Brain microvascular endothelial cell (primary cell): ENCODE results near the gene C15orf61.

Experiments
- DNase-seq: peaks from one replicate; pipeline ENCODE4 v3.0.0-alpha.2; 2020
- H3K27ac ChIP-seq: fragments of 250-450 bp; sonication (Bioruptor Pico); 2 replicates; pipeline ENCODE4 v1.5.1; 2020; ENCODE audit warnings: mild to moderate bottlenecking, moderate library complexity
- H3K27me3 ChIP-seq: fragments of 250-450 bp; sonication (Bioruptor Pico); replicated peaks from 2 replicates; pipeline ENCODE4 v1.5.1; 2020; ENCODE audit warnings: mild to moderate bottlenecking
- H3K36me3 ChIP-seq: fragments of 250-450 bp; sonication (Bioruptor Pico); replicated peaks from 2 replicates; pipeline ENCODE4 v1.5.1; 2020; ENCODE audit warnings: mild to moderate bottlenecking
- H3K4me3 ChIP-seq: 2 replicates; pipeline ENCODE4 v1.5.1; 2011; ENCODE audit warnings: low read depth, mild to moderate bottlenecking, control low read depth, low read length, moderate library complexity
- CTCF ChIP-seq: IDR thresholded peaks from 2 replicates; pipeline ENCODE4 v1.5.1; 2011; ENCODE audit warnings: low read depth, mild to moderate bottlenecking, moderate library complexity, low read length, control low read depth, inconsistent platforms; ENCODE audit errors: missing control alignments
- in situ Hi-C: cut with HindIII; loops from 2 replicates; pipeline ENCODE4 v1.10.0; 2017; ENCODE audit warnings: low sequenced_read_pairs, low pct_ligation_motif_present

Gene C15orf61

GRCh38 chr15:67521029-67521782 is at the start of gene C15orf61:
C15orf61 (plus strand) TSS chr15:67521131; CDS start chr15:67521249, 118 bp downstream.
- peak within 1 kb of the TSS; percentile 85 for H3K27ac ChIP-seq
- peak; percentile 10 for TF ChIP-seq CTCF
- in situ Hi-C loops: no loop called here
- no peaks in the 10 kb centered on the region for H3K36me3 ChIP-seq
- peak within 1 kb of the TSS; percentile 79 for H3K4me3 ChIP-seq
- DNase-seq: peak; percentile 50
- no peaks in the 10 kb centered on the region for H3K27me3 ChIP-seq

GRCh38 chr15:67472957-67473356 is 48.0 kb upstream of the C15orf61 start:
- H3K27me3 ChIP-seq: no peaks in the 10 kb centered on the region
- in situ Hi-C loops: loop anchor here (25.0 kb wide), 1 partner anchor 339 kb away; no protein-coding TSS in a partner anchor
- H3K36me3 ChIP-seq: no peaks in the 10 kb centered on the region
- no peak overlapping the region for H3K27ac ChIP-seq
- no peak for TF ChIP-seq CTCF
- no peak overlapping the region for H3K4me3 ChIP-seq
- no peak for DNase-seq

GRCh38 chr15:67474405-67475110 is 46.4 kb upstream of the C15orf61 start:
- DNase-seq: no peak
- Histone ChIP-seq H3K27me3 (no peaks in the 10 kb centered on the region), H3K4me3 (no peak overlapping the region), H3K36me3 (no peaks in the 10 kb centered on the region), H3K27ac (no peak overlapping the region)
- TF ChIP-seq CTCF: no peak
- in situ Hi-C loops: loop anchor here (25.0 kb wide), 1 partner anchor 338 kb away; no protein-coding TSS in a partner anchor

DNA sequence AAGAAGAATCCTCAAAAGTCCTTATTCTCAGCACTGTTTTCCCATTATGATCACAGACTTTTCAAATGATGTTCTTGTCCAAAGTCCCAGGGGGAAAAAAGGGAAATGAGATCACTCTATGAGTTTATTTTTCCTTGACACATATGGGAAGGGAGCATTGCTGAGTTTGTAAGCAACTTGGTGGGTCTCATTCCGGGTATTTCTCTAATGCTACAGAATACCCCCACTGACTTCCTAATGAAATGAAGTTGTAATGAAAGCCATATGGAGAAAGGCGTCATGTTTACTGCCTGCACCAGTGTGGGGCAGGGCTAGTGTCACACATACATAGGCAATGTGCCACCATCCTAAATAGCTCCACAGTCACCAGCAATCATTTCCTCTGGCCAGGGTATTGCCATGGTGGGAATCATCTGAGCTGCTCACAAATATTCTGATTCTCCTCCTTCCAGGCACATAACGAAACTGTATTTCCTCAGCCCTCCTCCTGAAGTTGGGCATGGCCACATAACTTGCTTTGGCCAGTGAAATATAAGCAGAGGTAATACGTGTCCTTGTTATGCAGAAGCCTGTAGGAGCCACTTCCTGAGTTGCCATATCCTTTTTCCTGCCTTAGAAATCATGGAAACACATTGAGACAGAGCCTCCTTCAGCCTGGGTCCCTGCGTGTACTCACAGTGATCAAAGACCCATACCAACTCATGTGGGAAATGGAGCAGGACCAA is 41.0 kb upstream of the C15orf61 start:
- TF ChIP-seq CTCF: no peak
- Histone ChIP-seq H3K27me3 (no peaks in the 10 kb centered on the region), H3K27ac (no peak overlapping the region), H3K4me3 (no peak overlapping the region), H3K36me3 (no peaks in the 10 kb centered on the region)
- in situ Hi-C loops: no loop called here
- DNase-seq: no peak

DNA sequence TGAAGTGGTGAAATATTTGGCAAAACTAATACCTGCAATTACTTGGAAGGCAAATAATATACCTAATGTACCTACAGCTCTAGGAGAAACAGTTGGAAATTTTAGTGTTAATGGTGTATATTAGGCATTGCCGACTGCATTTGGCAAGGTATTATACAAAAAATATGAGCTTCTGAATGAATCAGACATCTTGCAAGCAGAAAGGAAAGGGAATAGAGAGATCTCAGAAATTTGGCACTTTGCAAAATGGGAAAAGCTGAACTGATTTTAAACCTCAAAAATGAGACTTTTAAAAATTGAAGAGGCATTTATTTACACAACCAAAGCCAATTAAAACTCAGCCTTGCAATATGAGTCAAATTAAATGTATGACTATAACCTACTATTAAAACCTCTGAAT is 40.2 kb upstream of the C15orf61 start:
- no peak overlapping the region for H3K27ac ChIP-seq
- DNase-seq: no peak
- TF ChIP-seq CTCF: no peak
- in situ Hi-C loops: no loop called here
- H3K36me3 ChIP-seq: no peaks in the 10 kb centered on the region
- H3K4me3 ChIP-seq: no peak overlapping the region
- H3K27me3 ChIP-seq: no peaks in the 10 kb centered on the region
